AG10803 (cell line): ENCODE data around the gene TOGARAM2.
"Not testable (repeated sequence)": the region's sequence is repeated elsewhere in the genome, so short reads cannot be mapped to it uniquely, and the experiment has no call there.

Source experiments
- DNase-seq: peaks from one replicate; pipeline ENCODE4 v3.0.0; 2010; ENCODE audit warnings: low read depth
- H3K4me3 ChIP-seq: 2 replicates; pipeline ENCODE4 v1.5.1; 2011; ENCODE audit warnings: mild to moderate bottlenecking, low read length, control low read depth
- TF ChIP-seq, protein P1 (sequence below): conservative IDR thresholded peaks from 2 replicates; pipeline ENCODE4 v1.5.1; 2011; ENCODE audit warnings: mild to moderate bottlenecking, low read length, control low read depth, inconsistent platforms

TOGARAM2 gene

DNA sequence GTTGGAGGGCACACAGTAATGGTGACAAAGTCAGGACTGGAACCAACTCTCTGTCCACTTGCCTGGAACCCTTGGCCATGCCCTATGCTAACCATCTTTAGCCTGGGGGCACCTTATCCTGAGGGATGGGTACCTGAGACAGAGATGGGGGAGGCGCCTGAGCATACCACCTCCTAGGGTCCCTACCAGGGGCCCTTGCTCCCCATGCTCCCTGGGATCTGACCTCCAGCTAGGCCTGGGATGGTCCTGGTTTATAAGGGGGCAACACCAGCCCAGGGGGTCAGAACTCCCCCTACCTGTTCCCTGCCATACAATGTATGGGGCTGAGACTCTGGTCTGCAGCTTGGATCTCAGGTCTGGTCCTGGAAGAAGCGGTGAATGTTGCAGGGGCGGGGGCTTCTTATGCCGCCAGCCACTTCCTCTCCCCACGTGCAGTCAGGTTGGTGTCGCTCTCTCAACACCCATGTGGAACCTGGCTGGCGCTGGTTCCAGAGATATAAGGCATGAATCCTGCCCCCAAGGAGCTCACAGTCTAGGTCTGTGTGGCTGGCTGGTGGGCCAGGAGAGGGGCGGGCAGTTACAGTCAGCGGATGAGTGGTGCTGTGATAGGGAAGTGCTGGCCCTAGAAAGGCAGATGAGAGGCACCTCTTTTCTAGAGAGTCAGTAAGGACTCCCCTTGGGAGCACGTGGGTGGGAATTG is 3.8 kb upstream of the TOGARAM2 start:
- no peak overlapping the region for H3K4me3 ChIP-seq
- no peak for DNase-seq
- TF ChIP-seq, protein P1, sequence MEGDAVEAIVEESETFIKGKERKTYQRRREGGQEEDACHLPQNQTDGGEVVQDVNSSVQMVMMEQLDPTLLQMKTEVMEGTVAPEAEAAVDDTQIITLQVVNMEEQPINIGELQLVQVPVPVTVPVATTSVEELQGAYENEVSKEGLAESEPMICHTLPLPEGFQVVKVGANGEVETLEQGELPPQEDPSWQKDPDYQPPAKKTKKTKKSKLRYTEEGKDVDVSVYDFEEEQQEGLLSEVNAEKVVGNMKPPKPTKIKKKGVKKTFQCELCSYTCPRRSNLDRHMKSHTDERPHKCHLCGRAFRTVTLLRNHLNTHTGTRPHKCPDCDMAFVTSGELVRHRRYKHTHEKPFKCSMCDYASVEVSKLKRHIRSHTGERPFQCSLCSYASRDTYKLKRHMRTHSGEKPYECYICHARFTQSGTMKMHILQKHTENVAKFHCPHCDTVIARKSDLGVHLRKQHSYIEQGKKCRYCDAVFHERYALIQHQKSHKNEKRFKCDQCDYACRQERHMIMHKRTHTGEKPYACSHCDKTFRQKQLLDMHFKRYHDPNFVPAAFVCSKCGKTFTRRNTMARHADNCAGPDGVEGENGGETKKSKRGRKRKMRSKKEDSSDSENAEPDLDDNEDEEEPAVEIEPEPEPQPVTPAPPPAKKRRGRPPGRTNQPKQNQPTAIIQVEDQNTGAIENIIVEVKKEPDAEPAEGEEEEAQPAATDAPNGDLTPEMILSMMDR = no peak

DNA sequence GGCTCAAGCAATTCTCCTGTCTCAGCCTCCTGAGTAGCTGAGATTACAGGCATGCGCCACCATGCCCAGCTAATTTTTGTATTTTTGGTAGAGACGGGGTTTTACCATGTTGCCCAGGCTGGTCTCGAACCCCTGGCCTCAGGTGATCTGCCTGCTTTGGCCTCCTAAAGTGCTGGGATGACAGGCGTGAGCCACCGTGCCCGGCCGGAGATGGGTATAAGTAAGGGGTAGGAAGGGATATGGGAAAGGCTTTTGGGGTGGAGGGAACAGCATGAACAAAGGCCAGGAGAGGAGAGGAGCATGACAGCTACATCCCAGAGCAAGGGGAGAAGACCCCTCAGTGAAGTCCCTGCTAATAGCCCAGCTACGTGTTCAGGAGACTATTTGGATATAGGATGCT is 3.1 kb upstream of the TOGARAM2 start:
- not testable (repeated sequence) for H3K4me3 ChIP-seq, DNase-seq

DNA sequence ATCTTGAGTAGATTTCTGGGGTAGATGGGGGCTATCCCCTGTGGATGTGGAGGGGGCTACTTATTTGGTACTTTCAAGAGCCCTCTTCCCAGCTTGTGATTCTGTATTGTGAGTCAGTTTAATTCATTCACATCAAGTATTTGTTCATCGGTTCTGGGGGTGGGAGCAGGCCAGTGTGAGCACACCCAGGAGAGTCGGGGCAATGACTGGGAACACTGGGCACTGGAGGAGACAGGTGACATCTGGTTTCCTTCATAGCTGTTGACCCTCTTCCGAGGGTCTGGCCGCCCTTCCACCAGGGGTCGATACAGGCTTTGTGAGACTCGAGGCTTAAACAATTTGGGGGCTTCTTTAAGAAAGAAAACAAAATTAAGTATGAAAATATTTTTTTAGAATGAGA is 2.5 kb upstream of the TOGARAM2 start:
- no peak overlapping the region for H3K4me3 ChIP-seq
- no peak for DNase-seq
- TF ChIP-seq, protein P1 = no peak

DNA sequence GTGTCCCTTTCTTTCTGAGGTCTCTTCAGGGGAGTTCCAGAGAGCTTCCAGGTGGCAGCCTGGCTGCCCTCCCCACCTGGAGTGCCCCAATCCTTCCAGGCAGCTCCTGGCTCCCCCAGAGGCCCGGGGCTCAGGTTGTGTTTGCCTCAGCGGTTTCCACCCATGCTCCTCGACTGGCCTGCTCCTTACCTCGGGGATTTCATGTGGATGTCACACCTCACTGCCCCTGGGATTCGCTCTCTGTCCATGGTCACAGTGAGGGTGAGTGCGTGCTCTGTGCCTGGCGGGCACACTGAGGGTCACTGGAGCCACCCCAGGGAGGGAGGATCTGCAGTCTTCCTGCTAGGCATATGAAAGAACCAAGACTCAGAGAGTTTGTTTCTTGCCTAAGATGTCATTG is 2.1 kb upstream of the TOGARAM2 start:
- TF ChIP-seq, protein P1 = no peak
- DNase-seq = no peak
- no peak overlapping the region for H3K4me3 ChIP-seq

DNA sequence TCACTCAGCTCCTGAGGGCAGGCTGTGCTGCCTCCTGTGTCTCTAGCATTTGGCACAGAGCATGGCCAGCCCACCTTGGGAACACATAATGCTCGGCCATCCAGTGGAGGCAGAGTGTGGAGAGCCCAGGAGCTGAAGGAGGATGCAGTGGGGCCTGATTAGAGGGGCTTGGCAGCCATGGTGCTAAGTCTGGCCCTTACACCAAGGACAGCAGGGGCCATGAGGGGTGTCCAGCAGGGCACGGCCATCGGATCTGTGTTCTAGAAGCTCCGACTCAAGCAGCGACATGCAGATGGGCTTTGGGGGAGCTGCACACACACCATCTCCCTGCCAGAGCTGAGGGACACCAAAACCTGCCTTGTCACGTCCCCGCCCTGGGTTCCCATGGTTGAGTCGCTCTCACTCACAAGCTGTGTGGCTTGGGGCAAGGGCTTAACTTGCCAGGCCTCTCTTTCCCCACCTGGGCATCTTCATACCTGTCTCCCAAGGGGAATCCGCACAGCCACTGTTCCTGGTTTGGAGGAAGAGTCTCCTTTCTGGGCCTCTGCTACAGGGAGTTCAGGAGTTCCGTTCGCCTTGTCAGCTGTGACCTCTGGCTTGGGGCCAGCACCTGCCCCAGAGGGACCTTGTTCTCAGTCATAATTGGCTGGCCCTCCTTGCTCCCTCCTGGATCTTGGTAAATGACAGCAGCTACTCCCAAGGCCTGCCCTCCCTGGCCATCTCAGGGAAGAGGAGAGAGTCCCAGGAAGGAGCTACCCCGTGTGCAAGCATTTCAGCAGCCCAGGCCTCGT is 1.3 kb upstream of the TOGARAM2 start:
- no peak overlapping the region for H3K4me3 ChIP-seq
- TF ChIP-seq, protein P1 = no peak
- no peak for DNase-seq

DNA sequence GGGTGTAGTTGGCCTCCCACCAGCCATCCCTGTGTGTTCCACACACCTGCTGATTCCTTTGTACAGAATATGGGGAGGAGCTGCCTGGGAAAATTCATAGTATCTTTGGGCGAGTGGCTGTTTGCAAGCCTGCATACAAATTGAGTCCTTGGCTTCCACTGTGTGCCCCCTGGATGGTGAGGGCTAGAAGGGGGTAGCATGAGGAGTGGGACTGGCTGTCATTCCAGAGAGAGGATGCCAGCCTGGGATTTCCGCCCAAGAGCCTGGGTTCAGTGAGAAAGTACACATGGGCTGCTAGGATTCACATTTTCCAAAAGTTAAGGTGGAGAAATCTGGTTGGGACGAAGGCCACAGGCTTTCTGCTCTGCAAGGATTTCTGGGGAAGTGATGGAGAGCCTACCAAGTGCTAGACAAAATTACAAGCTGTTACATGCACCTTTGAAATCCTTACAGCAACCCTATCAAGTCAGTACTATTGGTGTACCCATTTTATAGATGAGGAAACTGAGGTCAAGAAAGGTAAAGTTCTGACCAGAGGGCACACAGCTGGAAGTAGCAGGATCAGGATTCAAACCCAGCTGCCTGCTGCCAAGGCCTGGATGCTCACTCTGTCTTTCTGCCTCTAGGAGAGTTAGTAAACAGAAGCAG is 606 bp upstream of the TOGARAM2 start:
- no peak for DNase-seq
- TF ChIP-seq, protein P1 = no peak
- no peak overlapping the region for H3K4me3 ChIP-seq

DNA sequence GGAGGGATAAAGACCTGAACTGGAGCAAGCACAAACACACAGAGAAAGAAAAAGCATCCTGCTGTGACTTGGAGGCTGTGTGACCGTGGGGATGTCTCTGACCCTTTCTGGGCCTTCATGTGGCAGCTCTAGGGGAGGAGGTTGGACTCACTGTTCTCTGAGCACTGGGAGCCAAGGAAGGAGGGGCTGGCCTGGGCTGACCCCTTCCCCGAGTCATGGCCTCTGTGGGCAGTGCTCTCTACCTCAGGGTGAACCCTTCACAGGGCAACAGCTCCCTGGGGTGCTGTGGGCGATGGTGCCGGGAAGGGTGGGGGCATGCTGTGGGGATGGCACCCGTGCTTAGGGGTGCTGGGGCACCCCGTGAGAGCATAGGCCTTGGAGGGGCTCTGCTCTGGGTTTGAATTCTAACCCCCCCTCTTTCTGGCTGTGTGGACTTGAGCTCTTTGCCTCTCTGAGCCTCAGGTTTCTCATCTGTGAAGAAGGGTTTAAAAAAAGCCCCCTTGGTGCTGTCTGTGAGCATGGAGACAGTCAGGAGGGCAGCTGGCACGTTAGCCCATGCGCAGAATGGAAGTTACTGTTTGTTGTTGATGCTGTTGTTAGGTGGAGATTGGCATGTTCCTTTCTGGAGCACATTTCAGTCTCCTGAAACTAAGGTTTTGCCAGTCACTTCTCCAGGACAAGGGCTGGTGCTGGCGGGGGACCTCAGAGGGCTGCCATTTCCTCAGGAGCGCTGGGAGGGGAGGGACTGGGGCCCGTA is 700 bp downstream of the TOGARAM2 start:
- DNase-seq = peak; percentile 21
- TF ChIP-seq, protein P1 = no peak
- H3K4me3 ChIP-seq = no peak overlapping the region
